Ishikawa (cell line): ENCODE results near the gene FAM229B.

Source experiments
- CEBPB ChIP-seq: IDR thresholded peaks from 2 replicates; pipeline ENCODE4 v1.6.1; 2012
- CREB1 ChIP-seq: IDR thresholded peaks from 2 replicates; pipeline ENCODE4 v1.6.1; 2012; ENCODE audit warnings: low read depth
- EGR1 ChIP-seq: IDR thresholded peaks from 2 replicates; pipeline ENCODE4 v1.6.1; 2012
- EP300 ChIP-seq: IDR thresholded peaks from 2 replicates; pipeline ENCODE4 v1.6.1; 2012; ENCODE audit warnings: borderline replicate concordance
- FOXM1 ChIP-seq: IDR thresholded peaks from 2 replicates; pipeline ENCODE4 v1.6.1; 2012; ENCODE audit warnings: low read depth, borderline replicate concordance
- NFIC ChIP-seq: IDR thresholded peaks from 2 replicates; pipeline ENCODE4 v1.6.1; 2012
- RAD21 ChIP-seq: IDR thresholded peaks from 2 replicates; pipeline ENCODE4 v1.6.1; 2012; ENCODE audit warnings: low read depth
- REST ChIP-seq: IDR thresholded peaks from 2 replicates; pipeline ENCODE4 v1.6.1; 2012; ENCODE audit warnings: low read depth, mild to moderate bottlenecking
- TAF1 ChIP-seq: IDR thresholded peaks from 2 replicates; pipeline ENCODE4 v1.6.1; 2012; ENCODE audit warnings: low read depth, mild to moderate bottlenecking
- TCF12 ChIP-seq: IDR thresholded peaks from 2 replicates; pipeline ENCODE4 v1.6.1; 2012; ENCODE audit warnings: low read depth
- TEAD4 ChIP-seq: IDR thresholded peaks from 2 replicates; pipeline ENCODE4 v1.6.1; 2012
- YY1 ChIP-seq: IDR thresholded peaks from 2 replicates; pipeline ENCODE4 v1.6.1; 2012; ENCODE audit warnings: low read depth
- ZBTB7A ChIP-seq: IDR thresholded peaks from 2 replicates; pipeline ENCODE4 v1.6.1; 2012; ENCODE audit warnings: low read depth
- TF ChIP-seq, protein P1 (sequence below): IDR thresholded peaks from 2 replicates; pipeline ENCODE4 v1.6.1; 2012
- TF ChIP-seq, protein P2 (sequence below): IDR thresholded peaks from 2 replicates; pipeline ENCODE4 v1.6.1; 2012

FAM229B gene

GRCh38 chr6:112113431-112113830 lies 26.0 kb downstream of the FAM229B start:
- TF ChIP-seq RAD21 (no peak), CEBPB (no peak), ZBTB7A (no peak), EP300 (no peak), CREB1 (no peak), TCF12 (no peak), REST (no peak), YY1 (no peak), FOXM1 (no peak), NFIC (no peak), TAF1 (no peak)
- TF ChIP-seq, protein P1, sequence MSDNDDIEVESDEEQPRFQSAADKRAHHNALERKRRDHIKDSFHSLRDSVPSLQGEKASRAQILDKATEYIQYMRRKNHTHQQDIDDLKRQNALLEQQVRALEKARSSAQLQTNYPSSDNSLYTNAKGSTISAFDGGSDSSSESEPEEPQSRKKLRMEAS = no peak

DNA sequence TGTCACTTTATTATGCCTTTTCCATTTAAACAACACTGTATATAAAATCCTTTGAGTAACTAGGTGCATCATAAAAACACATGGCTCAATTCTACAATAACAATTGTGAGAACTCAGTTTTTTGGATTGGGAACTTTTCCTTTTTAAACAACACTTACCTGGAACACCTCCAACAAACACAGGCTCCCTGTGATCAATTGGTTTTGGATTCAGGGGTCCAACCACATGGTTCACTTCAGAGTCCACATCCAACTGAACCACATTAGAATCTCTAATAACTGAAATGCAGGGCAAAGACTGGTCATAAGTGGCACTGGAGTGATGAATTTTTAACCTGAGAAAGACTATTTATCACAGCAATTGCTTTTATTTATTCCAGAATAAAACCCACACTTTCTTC lies 26.5 kb downstream of the FAM229B start:
- TF ChIP-seq FOXM1 = no peak
- TF ChIP-seq EGR1 = no peak
- TF ChIP-seq EP300 = no peak
- TF ChIP-seq TEAD4 = no peak
- no peak for TF ChIP-seq REST
- TF ChIP-seq NFIC = no peak
- TF ChIP-seq CREB1 = no peak
- TF ChIP-seq CEBPB = no peak
- TF ChIP-seq TAF1 = no peak
- TF ChIP-seq TCF12 = no peak
- TF ChIP-seq, protein P1 = no peak
- TF ChIP-seq, protein P2, sequence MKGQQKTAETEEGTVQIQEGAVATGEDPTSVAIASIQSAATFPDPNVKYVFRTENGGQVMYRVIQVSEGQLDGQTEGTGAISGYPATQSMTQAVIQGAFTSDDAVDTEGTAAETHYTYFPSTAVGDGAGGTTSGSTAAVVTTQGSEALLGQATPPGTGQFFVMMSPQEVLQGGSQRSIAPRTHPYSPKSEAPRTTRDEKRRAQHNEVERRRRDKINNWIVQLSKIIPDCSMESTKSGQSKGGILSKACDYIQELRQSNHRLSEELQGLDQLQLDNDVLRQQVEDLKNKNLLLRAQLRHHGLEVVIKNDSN = no peak
- no peak for TF ChIP-seq RAD21
- TF ChIP-seq YY1 = no peak
- TF ChIP-seq ZBTB7A = no peak

- TF ChIP-seq TCF12 = no peak
- no peak for TF ChIP-seq FOXM1
- no peak for TF ChIP-seq REST
- TF ChIP-seq, protein P2 = no peak
- TF ChIP-seq RAD21 = no peak
- TF ChIP-seq NFIC = no peak
- TF ChIP-seq EGR1 = no peak
- no peak for TF ChIP-seq CREB1
- TF ChIP-seq, protein P1 = no peak
- no peak for TF ChIP-seq YY1
Observed at GRCh38 chr6:112114577-112115223, 27.3 kb downstream of the FAM229B start.

DNA sequence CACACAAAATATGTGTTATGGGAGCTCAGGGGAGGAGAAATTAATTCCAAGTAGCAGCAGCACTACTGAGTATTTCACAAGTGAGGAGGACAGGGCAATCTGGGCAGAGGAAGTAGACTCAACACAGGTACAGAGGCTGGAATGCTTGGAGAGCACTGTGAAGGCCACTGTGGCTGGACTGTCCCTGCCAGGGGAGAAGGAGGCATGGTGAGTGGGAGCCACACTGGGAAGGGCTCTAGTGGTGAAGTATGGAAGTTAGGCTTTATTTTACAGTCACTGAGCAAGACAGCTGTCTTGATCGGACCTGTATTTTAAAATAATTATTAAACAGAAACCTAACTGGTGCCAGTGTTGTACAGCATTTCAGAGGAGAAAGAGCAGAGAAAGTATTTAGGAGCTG lies 28.8 kb downstream of the FAM229B start:
- TF ChIP-seq, protein P2 = no peak
- TF ChIP-seq NFIC (no peak), CREB1 (no peak), REST (no peak), EGR1 (no peak), CEBPB (no peak), RAD21 (no peak), ZBTB7A (no peak), FOXM1 (no peak), EP300 (no peak), TEAD4 (no peak), YY1 (no peak), TCF12 (no peak), TAF1 (no peak)
- TF ChIP-seq, protein P1 = no peak
